M059J (cell line): Measurements from ENCODE around the gene UGDH. TPM values are rescaled to one million over a fixed set of nuclear protein-coding genes. Genes with fewer than 3 reads are reported as not detected.
A peak's percentile ranks its signal among the peaks of the same experiment; 100 is the strongest.
"Not testable (repeated sequence)": the region's sequence is repeated elsewhere in the genome, so short reads cannot be mapped to it uniquely, and the experiment has no call there.

ENCODE experiments used
- DNase-seq: peaks from one replicate; pipeline ENCODE4 v3.0.0-alpha.2; 2012; ENCODE audit warnings: low read depth
- total RNA-seq: library from RNA; depleted of rRNA; stranded (reverse); fragments of >200 nt; shearing (Covaris generic); gene quantifications from 2 replicates; pipeline ENCODE4 v1.2.3, GENCODE V29; 2014

Gene UGDH
- total RNA-seq, 1 experiment from 2014 or later, result 61.2 TPM

GRCh38 chr4:39529534-39529933 is 2.3 kb upstream of the UGDH start:
- no peak for DNase-seq

GRCh38 chr4:39528061-39528465 is 824 bp upstream of the UGDH start:
- peak; percentile 84 for DNase-seq

- DNase-seq, result no peak
These were observed 409 bp downstream of the UGDH start for GRCh38 chr4:39526765-39527295.

DNA sequence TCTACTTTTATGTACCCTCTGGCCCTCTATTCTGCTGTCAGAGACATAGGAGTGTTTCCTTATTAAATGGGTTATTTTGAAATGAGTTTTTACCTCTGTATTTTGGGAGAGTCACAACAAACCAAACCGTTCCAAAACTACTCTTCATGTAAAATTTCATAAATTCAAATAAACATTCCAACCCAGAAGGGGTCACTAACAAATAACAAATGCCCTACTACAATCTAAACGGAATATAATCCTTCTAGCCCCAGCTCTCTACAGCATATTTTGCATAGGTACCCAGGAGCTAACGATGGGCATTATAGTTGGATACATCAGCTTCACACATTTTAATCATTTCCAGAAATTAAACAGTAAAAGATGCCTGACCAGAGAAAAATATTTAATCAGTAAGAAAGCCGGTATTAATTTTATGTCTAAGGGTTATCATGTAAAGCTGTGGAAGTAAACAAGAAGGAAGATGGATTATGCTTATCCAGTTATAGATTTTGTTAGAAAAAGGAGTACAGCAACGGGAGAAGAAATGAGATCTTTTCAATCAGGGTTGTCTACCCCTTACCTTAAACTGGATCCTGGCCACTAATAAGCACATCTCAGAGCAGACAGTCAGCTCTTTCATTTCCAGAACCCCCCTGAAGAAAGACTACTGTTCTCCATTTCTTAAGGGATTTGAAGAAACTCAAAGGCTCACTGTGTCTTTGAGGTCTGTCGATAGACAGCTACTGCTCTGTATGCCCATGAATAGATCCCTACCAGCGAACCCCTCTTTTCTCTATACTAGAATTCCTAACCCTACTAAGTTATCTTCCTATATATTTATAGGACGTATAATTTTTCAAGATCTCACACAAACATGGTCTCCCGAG is 1.2 kb downstream of the UGDH start:
- no peak for DNase-seq

- no peak for DNase-seq
These were observed 2.9 kb downstream of the UGDH start for GRCh38 chr4:39524161-39524957.

- no peak for DNase-seq
These were observed 5.2 kb downstream of the UGDH start for GRCh38 chr4:39522068-39522467.

DNA sequence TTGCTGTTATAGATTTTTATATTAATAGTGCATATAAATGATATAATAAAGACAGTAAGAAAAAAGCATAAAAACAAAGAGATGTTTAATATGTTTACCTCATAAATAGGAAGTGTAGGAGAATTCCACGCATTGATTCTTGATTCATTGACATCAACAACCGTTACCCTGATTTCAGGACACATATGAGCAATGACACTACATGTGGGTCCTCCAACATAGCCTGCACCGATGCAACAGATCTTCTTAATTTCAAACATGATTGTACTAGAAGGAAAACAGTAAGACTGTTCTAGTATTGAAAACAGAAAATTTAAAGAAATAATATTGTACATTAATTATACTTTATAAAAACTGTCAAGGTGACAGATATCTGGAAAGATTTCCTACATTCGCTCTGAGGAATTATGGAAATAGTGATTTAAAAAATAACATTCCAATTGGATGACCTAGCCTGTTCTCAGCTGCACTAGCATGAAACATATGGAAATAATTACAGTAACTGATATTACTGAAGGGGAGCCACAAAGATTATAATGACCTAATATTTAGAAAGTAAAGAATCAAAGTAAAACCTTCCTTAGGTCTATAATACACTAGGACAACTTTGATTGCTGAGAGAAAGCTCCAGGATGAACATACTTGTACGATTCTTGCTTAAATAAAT is 5.9 kb downstream of the UGDH start:
- DNase-seq, result no peak

GRCh38 chr4:39518484-39518883 is 8.8 kb downstream of the UGDH start:
- DNase-seq, result no peak

DNA sequence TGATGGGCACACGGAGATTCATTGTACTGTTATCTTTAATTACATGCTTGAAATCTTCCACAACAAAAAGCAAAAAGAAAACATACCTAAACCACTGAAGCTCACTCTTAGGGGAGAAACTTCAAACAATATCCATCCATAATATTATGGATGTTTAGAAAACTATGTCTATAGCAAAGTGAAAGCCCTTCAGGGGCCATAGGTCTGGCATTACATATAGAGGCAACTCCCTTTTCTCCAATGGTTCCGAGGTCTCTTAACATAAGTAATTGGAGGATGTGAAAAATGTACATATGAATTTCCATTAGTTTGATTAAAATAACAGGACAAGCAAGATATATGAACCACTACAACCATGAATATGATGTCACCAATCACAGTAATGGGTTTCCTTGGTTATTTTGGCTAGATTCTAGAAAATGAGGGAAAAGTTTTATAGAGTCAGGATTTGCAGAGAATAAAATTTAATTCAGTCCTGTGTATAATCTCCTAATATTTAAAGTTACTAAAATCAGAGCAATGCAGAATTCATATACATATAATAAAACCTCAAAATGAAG is 10.8 kb downstream of the UGDH start:
- no peak for DNase-seq

DNA sequence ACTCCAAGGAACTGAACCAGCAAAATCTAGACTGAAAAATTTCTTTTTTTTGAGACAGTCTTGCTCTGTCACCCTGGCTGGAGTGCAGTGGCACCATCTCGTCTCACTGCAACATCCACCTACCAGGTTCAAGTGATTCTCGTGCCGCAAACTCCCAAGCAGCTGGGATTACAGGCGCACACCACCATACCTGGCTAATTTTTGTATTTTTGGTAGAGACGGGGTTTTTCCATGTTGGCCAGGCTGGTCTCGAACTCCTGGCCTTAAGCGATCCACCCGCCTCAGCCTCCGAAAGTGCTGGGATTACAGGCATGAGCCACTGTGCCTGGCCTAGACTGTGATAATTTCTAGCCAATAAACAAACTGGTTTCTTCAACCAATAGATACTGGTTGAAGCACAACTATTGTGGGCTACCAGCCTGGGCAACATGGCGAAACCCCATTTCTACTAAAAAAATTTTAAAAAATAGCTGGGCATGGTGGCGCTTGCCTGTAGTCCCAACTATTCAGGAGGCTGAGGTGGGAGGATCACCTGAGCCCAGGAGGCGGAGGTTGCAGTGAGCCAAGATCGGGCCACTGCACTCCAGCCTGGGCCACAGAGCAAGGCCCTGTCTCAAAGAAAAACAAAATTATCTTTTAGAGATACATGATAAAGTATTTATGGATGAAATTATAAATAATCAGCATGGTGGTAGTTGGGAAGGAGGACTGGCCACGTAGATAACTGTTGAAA is 11.4 kb downstream of the UGDH start:
- not testable (repeated sequence) for DNase-seq

- DNase-seq, result peak; percentile 27
These were observed 12.3 kb downstream of the UGDH start for GRCh38 chr4:39514888-39515401.

GRCh38 chr4:39514266-39514665 is 13.0 kb downstream of the UGDH start:
- DNase-seq, result not testable (repeated sequence)

DNA sequence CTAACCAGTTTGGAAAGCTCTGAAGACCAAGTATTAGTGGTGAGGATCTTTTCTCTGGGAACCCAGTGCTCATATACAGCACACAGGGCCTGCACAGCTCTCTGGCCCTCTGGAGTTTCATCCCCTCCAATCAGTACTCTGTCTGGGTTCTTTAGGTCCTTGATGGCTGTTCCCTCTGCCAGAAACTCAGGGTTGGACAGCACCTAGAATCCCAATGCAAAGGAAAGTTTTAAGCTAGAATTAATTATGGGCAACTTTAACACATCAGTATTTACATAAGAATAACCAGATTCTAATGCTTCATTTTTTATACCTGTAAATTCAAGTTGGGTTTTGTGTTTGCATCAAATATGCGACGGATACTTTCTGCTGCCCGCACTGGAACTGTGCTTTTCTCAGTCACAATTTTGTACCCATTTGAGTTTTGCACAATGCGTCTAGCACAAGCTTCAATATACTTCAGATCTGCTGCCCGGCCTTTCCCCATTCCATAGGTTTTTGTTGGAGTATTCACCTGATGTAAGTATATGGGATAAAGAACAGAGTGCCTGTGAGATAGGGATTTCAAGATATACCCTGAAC is 16.8 kb downstream of the UGDH start:
- no peak for DNase-seq

- DNase-seq, result no peak
These were observed 21.7 kb downstream of the UGDH start for GRCh38 chr4:39505581-39505980.

DNA sequence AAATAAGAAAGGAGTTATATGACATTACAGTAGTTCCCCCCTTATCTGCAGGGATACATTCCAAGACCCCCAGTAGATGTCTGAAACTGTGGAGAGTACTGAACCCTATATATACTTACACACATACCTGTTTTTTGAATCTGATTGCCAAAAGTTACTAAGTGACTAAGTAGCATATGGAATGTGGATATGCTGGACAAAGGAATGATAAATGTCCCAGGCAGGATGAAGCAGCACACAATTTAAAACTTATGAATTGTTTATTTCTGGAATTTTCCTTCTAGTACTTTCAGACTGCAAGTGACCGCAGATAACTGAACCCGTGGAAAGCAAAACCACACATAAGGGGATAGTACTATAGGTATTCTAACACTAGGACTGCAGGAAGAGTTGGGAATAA is 22.7 kb downstream of the UGDH start:
- no peak for DNase-seq

DNA sequence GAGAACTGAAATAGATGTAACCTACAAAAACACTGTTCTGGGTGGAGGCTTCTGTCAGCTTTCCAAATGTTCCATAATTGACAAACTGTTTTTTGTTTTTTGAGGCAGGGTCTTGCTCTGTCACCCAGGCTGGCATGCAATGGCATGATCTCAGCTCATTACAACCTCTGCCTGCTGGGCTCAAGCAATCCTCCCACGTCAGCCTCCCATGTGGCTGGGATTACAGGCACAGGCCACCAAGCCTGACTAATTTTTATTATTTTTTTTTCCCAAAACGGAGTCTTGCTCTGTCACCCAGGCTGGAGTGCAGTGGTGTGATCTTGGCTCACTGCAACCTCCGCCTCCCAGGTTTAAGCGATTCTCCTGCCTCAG is 24.6 kb downstream of the UGDH start:
- not testable (repeated sequence) for DNase-seq

DNA sequence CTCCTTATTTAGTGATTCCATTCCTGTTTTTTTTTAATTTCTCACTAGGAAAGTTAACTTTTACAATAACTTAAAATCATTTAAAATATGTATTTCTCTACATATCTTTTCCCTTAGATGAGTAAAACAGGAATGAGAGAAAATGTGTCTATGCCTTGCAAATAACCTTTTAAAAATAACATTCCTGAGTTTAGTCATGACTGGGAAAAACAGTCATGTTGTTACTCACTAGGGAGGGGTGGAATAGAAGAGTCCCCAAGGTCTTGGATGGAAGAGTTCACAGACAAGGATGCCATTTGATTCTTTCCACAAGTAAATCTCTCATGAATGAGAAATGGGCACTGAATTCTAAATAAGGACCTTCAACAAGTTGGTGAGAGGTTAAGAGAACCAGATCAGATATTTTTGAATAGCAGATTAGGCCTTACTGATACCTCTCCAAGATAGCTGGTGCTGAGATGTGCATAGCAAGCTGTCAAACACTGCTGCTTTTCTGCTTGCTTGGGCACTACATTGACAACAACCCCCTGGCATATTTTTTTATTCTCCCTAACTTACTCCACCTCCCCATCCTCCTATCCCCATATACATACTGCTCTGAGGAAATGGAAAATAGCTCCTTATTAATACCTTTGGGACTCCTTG is 25.1 kb downstream of the UGDH start:
- peak; percentile 40 for DNase-seq

GRCh38 chr4:39498727-39499020 is 28.6 kb downstream of the UGDH start:
- DNase-seq, result no peak

DNA sequence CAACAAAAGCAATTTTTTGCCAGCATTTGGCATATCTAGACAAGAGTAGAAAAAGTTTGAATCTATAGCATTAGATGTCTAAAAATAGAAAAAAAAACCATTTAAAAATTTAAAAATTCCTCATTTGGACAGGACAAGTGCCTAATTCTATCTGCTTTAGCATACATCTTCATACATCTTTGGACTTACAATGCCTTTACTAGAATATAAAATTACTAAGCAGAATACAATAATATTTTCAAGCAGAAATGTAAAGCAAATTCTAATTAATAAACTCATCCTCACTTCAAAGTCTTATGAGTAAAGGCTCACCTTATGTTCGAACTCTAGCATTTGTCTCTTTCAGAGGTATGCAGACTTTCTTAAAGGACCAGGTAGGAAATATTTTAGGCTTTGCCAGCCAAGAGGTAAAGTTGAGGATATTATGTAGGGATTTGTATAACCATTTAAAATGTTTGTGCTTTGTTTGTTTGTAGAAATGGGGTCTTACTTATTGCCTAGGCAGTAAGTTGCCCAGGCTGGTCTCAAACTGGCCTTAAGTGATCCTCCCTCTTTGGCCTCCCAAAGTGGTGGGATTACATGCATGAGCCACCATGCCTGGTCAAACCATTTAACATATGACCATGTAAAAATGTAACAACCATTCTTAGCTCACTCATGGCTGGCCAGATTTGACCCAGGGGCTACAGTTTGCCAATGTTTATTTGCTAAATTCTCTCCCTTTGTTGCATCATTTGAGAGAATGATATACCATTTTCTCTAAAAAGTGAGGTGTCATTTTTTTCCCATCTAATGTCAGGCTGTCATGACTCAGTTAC is 29.1 kb downstream of the UGDH start:
- DNase-seq, result no peak
